ENCODE data around the gene ST6GALNAC3.
A peak's percentile ranks its signal among the peaks of the same experiment; 100 is the strongest.

GRCh38 chr1:76335882-76336281 is 261.3 kb downstream of the ST6GALNAC3 start:
- no peak for TF ChIP-seq GATA3 (IDR thresholded peaks at IDR 0.05; ENCODE audit: low read depth, low read length)
- peak; percentile 60 for TF ChIP-seq GATA2 (IDR thresholded peaks at IDR 0.05; ENCODE audit: low read depth, low read length)
